Psoas muscle (tissue), 8 donors: ENCODE measurements around the gene DCLK2. TPM values are rescaled to one million over a fixed set of nuclear protein-coding genes. Genes with fewer than 3 reads are reported as not detected.

Source experiments
- ATAC-seq, 4 donors: fragments of 200-7000 bp; cut with Tn5 transposase; one replicate each; pipeline ENCODE4 v1.9.1; 2020; ENCODE audit warnings: moderate library complexity in 3 of 4, mild to moderate bottlenecking in 2 of 4
- DNase-seq, 2 donors: peaks; one replicate each; pipeline ENCODE4 v3.0.0-alpha.2; 2020
- H3K27ac ChIP-seq: fragments of 200-600 bp; one replicate; pipeline ENCODE4 v1.8.0; 2022
- H3K27me3 ChIP-seq, 3 donors: fragments of 200-600 bp in 1 of 3; one replicate each; pipeline versions ENCODE4 v1.6.1 to v1.8.0; 2013 to 2022; ENCODE audit warnings: low read length in 2 of 3, mild to moderate bottlenecking in 2 of 3, moderate library complexity in 1 of 3; ENCODE audit not compliant: insufficient read depth in 3 of 3
- H3K36me3 ChIP-seq, 2 donors: fragments of 200-600 bp in 1 of 2; one replicate each; pipeline versions ENCODE4 v1.6.1 to v1.8.0; 2013 to 2022; ENCODE audit warnings: low read depth in 1 of 2, mild to moderate bottlenecking in 1 of 2, moderate library complexity in 1 of 2; ENCODE audit not compliant: insufficient read depth in 1 of 2
- H3K4me1 ChIP-seq: fragments of 200-600 bp; one replicate; pipeline ENCODE4 v1.8.0; 2022
- H3K4me3 ChIP-seq: fragments of 200-600 bp; one replicate; pipeline ENCODE4 v1.8.0; 2022; ENCODE audit warnings: mild to moderate bottlenecking
- H3K9me3 ChIP-seq: fragments of 200-600 bp; one replicate; pipeline ENCODE4 v1.8.0; 2022
- WGBS, 3 donors: extraction: QIAGEN DNeasy Blood & Tissue Kit; methylation state at CpG; one replicate each; pipeline versions ENCODE4 v1.1.6 to v1.1.7; 2013; 5-methylcytosine and 5-hydroxymethylcytosine counted together
- intact Hi-C, 2 donors: fragments of 100-400 bp; cut with DNase I; formaldehyde crosslinking; loops; one replicate each; pipeline versions ENCODE4 v1.11.0 to v1.14.2; 2022
- polyA plus RNA-seq, 3 donors: library from polyadenylated mRNA; stranded (reverse); fragments of 200-250 nt; gene quantifications; one replicate each; pipeline ENCODE4 v1.2.3, GENCODE V29; 2013
- total RNA-seq, 4 donors: library from RNA; stranded (reverse); fragmentation: NEBNext Ultra II Directional in 2 of 4; extraction: Animal tissue kit (Norgen Biotek cat#: 25700) in 2 of 4; gene quantifications; one replicate each; pipeline versions ENCODE4 v1.2.1 to v1.2.4, GENCODE V29; 2021 to 2023
- TF ChIP-seq, protein P1 (sequence below): fragments of 200-600 bp; IDR thresholded peaks from one replicate; pipeline ENCODE4 v1.8.0; 2022; ENCODE audit warnings: antibody characterized with exemption
- donor health status: healthy with polysubstance abuse.
- donor health status: DM: no; HTN: no; CAD: no; lungs with moderate emphysema.
- donor health status: Bipolar disorder and iron deficiency.
- donor health status: healthy.
- donor health status: DM: yes; HTN: yes; CAD: no.
- donor health status: DM: no; HTN: no; CAD: no.
- donor health status: DM: no; HTN: no; CAD: no.
- donor health status: DM: yes; HTN: yes; CAD: no.

Gene DCLK2
- total and polyA plus RNA-seq, 7 donors = 0.18 to 1.7 (median 0.78) TPM

DNA sequence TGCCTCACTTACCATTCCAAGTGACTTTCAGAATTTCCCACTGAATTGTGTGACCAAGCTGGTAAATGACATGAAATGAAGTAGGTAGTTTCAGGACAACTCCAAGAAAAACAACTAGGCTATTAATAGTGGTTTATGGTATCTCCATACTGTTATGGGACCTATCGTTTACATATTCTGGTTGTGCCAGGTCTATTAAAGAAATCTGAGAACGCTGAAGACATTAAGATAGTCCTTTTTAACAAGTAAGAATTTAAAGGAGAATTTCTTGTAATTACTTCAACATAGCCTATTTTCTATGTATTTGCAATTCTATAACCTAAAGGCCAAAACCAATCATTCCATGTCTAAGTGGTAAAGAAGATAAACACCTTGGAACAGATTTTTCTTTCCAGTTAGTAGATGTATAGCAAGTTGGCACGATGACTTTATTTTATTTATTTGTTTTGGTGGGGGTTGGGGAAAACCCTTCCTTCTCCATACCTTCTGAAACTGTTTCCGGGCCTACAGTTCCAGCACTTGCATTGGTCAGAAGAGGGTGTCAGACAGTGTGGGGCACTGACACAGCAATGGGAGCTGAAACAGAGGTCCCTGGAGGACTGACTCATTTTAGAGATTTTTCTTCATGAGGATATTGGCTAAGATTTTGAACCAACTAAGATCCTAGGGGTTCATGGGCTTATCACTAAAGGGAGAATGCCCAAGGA lies 7.6 kb upstream of the DCLK2 start:
- ATAC-seq (no peak), DNase-seq (no peak)
- TF ChIP-seq, protein P1, sequence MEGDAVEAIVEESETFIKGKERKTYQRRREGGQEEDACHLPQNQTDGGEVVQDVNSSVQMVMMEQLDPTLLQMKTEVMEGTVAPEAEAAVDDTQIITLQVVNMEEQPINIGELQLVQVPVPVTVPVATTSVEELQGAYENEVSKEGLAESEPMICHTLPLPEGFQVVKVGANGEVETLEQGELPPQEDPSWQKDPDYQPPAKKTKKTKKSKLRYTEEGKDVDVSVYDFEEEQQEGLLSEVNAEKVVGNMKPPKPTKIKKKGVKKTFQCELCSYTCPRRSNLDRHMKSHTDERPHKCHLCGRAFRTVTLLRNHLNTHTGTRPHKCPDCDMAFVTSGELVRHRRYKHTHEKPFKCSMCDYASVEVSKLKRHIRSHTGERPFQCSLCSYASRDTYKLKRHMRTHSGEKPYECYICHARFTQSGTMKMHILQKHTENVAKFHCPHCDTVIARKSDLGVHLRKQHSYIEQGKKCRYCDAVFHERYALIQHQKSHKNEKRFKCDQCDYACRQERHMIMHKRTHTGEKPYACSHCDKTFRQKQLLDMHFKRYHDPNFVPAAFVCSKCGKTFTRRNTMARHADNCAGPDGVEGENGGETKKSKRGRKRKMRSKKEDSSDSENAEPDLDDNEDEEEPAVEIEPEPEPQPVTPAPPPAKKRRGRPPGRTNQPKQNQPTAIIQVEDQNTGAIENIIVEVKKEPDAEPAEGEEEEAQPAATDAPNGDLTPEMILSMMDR = no peak
- H3K27me3 ChIP-seq = peaks cover 0 to 2% (median 0%) of the 10 kb centered on the region in 3 donors
- H3K4me3 ChIP-seq = no peak overlapping the region
- WGBS, 3 donors = 74 to 83% (median 77%) methylated on average over 4 of the region's 4 CpGs
- intact Hi-C loops = no loop called here
- H3K36me3 ChIP-seq = no peaks in the 10 kb centered on the region
- no peak overlapping the region for H3K27ac ChIP-seq
- no peaks in the 10 kb centered on the region for H3K9me3 ChIP-seq
- no peaks in the 10 kb centered on the region for H3K4me1 ChIP-seq

GRCh38 chr4:150072471-150072870 lies 5.8 kb upstream of the DCLK2 start:
- DNase-seq (no peak), ATAC-seq (no peak)
- Histone ChIP-seq H3K9me3 (no peaks in the 10 kb centered on the region), H3K36me3 (no peaks in the 10 kb centered on the region), H3K4me1 (no peaks in the 10 kb centered on the region), H3K27me3 (peaks cover 0 to 14% (median 0%) of the 10 kb centered on the region in 3 donors), H3K4me3 (no peak overlapping the region), H3K27ac (no peak overlapping the region)
- intact Hi-C loops = no loop called here
- TF ChIP-seq, protein P1 = no peak
- WGBS, 3 donors = 94 to 98% (median 95%) methylated on average over 4 of the region's 4 CpGs

DNA sequence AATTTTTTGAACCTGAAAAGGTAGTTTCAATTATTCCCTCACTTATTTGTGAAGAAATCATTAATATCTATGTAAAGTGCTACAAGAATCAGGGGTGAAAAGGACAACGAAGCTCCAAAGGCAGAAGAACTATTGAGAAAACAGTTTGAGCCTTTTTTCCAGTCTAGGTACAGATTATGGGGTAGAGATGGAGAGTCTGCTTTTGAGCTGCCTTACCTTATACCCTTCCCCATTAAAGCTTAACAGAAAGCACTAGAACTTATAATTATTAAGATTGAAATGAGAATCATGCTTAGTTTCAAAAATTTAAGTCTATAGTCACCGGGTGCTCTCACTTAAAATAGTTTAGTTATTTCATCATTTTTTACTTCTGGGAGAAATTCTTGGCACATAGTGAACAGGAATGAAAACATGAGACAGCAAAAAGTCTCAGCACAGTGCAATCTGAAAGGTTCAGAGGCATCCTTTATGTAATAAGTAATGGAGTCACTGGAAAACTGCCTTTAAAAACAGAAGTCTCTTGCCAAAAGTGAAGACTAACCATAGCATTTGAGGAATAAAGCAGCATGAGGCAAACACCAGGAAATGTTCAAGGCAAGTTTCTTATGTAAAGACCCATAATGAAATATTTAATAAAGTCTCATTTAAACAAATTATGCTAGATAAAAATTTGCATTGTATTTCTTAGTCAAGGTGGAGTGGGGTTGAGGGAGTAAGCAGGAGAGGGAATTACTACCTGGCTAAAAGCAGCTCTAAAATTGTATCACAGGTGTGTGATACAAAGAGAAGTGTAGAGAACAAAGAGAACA lies 5.1 kb upstream of the DCLK2 start:
- DNase-seq (no peak), ATAC-seq (no peak)
- no peak overlapping the region for H3K27ac ChIP-seq
- 46 to 52% (median 51%) methylated on average over 2 of the region's 2 CpGs for WGBS, 3 donors
- H3K27me3 ChIP-seq = peaks cover 0 to 14% (median 0%) of the 10 kb centered on the region in 3 donors
- no peak overlapping the region for H3K4me3 ChIP-seq
- H3K4me1 ChIP-seq = no peaks in the 10 kb centered on the region
- H3K9me3 ChIP-seq = no peaks in the 10 kb centered on the region
- TF ChIP-seq, protein P1 = no peak
- intact Hi-C loops = no loop called here
- no peaks in the 10 kb centered on the region for H3K36me3 ChIP-seq

DNA sequence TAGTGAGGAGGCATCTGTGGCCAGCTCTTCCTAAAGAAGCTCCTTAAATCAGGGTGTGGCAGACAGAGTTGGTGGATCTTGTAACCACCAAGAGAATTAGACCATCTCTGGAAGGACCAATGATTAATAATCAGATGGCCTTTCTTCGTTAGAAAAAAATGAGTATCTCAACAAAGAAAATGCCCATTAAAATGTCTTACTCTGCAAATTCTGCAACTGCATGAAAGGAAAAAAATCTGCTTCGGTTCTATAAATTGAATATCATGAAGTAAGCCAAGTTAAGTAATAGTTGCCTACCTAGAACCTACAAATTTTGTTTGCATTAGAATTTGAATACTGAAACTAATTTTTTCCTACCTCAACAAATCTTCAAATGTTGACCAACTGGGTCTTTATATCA lies 4.2 kb upstream of the DCLK2 start:
- Histone ChIP-seq H3K4me3 (no peak overlapping the region), H3K9me3 (no peaks in the 10 kb centered on the region), H3K4me1 (no peaks in the 10 kb centered on the region), H3K36me3 (no peaks in the 10 kb centered on the region), H3K27me3 (peaks cover 0 to 20% (median 0%) of the 10 kb centered on the region in 3 donors), H3K27ac (no peak overlapping the region)
- TF ChIP-seq, protein P1 = no peak
- ATAC-seq (no peak), DNase-seq (no peak)
- WGBS, 3 donors = 89 to 96% (median 92%) methylated on average over 2 of the region's 2 CpGs
- intact Hi-C loops = no loop called here
